AG10803 (cell line): Measurements from ENCODE around the gene IL17REL.
A peak's percentile ranks its signal among the peaks of the same experiment; 100 is the strongest.

Source experiments
- DNase-seq: peaks from one replicate; pipeline ENCODE4 v3.0.0; 2010; ENCODE audit warnings: low read depth
- H3K4me3 ChIP-seq: 2 replicates; pipeline ENCODE4 v1.5.1; 2011; ENCODE audit warnings: mild to moderate bottlenecking, low read length, control low read depth
- TF ChIP-seq, protein P1 (sequence below): conservative IDR thresholded peaks from 2 replicates; pipeline ENCODE4 v1.5.1; 2011; ENCODE audit warnings: mild to moderate bottlenecking, low read length, control low read depth, inconsistent platforms

Gene IL17REL

DNA sequence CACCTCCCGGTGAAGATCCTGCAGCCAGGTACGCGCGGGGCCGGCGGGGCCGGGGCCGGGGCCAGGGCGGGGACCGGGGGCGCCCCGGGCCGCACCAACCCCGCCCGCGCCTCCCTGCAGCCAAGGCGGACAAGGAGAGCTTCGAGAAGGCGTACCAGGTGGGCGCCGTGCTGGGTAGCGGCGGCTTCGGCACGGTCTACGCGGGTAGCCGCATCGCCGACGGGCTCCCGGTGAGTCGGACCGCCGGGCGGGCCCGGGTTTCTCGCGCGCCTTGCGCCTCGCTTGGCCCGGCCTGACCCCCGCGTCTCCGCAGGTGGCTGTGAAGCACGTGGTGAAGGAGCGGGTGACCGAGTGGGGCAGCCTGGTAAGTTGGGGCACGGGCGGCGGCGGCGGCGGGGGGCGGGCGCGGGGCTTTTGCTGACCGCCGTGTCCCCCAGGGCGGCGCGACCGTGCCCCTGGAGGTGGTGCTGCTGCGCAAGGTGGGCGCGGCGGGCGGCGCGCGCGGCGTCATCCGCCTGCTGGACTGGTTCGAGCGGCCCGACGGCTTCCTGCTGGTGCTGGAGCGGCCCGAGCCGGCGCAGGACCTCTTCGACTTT lies 51.5 kb downstream of the IL17REL start:
- DNase-seq: peak; percentile 43
- H3K4me3 ChIP-seq: peak overlapping the region; percentile 74
- TF ChIP-seq, protein P1, sequence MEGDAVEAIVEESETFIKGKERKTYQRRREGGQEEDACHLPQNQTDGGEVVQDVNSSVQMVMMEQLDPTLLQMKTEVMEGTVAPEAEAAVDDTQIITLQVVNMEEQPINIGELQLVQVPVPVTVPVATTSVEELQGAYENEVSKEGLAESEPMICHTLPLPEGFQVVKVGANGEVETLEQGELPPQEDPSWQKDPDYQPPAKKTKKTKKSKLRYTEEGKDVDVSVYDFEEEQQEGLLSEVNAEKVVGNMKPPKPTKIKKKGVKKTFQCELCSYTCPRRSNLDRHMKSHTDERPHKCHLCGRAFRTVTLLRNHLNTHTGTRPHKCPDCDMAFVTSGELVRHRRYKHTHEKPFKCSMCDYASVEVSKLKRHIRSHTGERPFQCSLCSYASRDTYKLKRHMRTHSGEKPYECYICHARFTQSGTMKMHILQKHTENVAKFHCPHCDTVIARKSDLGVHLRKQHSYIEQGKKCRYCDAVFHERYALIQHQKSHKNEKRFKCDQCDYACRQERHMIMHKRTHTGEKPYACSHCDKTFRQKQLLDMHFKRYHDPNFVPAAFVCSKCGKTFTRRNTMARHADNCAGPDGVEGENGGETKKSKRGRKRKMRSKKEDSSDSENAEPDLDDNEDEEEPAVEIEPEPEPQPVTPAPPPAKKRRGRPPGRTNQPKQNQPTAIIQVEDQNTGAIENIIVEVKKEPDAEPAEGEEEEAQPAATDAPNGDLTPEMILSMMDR: no peak

DNA sequence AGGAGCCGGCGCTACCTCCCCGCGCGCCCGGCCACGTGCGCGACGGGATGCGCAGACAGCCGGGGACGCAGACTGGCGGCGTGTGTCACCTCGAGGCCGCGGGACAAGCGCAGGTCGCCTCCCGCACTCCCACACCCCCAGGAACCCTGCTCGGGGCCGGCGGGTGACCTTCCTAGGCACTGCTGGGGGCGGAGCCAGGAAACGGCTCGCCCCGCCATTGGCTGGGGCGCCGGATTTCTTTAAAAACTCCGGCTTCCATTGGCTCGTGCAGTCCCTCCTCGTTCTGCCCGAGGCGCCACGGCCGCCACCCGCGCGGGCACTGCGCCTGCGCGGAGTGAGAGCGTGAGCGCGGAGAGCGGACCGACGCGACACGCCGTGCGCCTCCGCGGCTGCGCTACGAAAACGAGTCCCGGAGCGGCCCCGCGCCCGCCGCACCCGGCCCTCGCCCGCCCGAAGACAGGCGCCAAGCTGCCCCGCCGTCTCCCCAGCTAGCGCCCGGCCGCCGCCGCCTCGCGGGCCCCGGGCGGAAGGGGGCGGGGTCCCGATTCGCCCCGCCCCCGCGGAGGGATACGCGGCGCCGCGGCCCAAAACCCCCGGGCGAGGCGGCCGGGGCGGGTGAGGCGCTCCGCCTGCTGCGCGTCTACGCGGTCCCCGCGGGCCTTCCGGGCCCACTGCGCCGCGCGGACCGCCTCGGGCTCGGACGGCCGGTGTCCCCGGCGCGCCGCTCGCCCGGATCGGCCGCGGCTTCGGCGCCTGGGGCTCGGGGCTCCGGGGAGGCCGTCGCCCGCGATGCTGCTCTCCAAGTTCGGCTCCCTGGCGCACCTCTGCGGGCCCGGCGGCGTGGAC lies 52.2 kb downstream of the IL17REL start, which contains the start of gene PIM3:
TSS of gene PIM3 (plus strand) at position 614 of the 846 bp plus-strand sequence. CDS start at position 790, 176 bp downstream.
- H3K4me3 ChIP-seq: peak within 1 kb of the TSS; percentile 74
- TF ChIP-seq, protein P1: no peak
- peak; percentile 97 for DNase-seq

DNA sequence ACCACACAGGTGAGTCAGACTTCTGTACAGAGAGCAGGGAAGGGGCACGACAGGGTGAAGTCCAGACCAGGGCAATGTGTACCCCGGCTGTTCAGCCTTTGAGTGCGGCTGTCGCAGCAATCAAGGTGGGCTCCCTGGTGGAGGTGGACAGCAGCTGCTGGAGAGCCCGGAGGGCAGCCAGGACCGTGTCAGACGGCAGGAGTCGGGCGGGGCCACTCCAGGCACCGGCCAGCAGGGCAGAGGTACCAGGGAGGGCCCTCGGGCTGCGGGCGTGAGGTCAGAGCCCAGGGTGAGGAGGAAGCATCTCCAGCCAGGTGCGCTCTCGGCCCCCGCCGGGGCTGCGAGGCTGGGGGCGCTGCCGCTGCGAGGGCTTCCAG lies 52.8 kb downstream of the IL17REL start:
- H3K4me3 ChIP-seq: peak overlapping the region; percentile 59
- TF ChIP-seq, protein P1: no peak
- peak; percentile 18 for DNase-seq

DNA sequence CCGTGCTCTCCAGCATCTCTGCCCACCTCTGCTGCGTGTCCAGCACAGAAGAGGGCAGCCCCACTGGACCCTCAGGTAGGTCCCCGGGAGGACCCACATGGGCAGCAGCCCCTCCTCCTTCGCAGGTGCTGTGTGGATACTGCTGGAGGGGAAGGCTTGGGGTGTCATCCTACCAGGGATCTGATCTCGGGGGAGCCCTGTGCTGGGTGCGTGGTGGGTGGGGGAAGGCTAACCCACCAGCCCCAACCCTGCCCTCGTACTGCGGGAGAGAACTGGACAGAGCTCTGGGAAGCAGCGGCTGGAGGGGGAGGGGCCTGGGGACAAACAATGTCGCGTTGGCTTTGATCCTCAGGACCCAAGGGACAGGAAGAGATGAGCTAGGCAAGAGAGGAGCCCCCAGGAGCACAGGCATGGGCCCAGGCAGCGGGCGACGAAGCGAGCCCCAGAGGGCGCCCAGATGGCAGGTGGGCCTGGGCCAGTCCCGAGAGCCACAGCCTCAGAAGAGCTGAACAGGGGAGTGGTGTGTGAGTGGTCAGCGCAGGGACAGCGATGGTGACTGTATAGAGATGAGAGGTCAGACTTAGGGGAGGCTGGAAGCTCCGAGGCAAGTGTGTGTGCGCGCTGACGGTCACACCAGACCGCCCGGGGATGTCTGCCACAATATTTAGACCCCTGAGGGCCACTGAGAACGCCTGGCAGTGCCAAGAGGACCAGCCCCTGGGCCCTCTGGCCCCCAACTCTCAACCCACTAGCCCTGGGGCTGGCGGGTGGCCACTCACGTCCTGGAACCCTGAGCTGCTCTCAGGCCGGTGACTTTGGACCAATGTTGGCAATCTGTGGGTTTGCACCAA lies 53.4 kb downstream of the IL17REL start:
- DNase-seq: no peak
- peak overlapping the region; percentile 59 for H3K4me3 ChIP-seq
- TF ChIP-seq, protein P1: no peak

DNA sequence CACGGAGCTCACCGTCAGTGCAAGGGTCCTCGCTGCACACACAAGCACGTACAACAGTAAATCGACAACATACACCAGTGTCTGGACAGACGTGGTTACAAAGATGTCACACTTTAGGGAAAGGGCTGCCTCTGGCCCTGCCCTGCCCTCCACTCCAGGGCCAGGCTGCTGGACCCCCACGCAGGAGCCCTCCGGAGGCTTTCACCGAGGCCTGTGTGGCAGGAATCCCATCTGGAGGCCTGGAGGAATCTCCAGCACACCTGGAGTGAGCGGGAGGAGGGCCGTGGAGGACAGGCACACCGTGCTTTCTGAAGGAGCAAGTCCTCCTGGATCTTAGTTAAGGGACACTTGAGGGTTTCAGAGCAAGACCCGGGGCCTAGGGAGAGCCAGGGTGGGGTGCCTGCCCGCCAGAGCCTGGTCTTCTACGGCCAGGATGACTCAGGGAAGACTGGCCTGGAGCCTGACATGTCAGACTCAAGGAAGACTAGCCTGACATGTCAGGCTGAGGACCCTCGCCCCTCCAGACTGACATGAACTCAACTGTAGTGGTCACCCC lies 54.1 kb downstream of the IL17REL start:
- TF ChIP-seq, protein P1: no peak
- DNase-seq: no peak
- H3K4me3 ChIP-seq: no peak overlapping the region

DNA sequence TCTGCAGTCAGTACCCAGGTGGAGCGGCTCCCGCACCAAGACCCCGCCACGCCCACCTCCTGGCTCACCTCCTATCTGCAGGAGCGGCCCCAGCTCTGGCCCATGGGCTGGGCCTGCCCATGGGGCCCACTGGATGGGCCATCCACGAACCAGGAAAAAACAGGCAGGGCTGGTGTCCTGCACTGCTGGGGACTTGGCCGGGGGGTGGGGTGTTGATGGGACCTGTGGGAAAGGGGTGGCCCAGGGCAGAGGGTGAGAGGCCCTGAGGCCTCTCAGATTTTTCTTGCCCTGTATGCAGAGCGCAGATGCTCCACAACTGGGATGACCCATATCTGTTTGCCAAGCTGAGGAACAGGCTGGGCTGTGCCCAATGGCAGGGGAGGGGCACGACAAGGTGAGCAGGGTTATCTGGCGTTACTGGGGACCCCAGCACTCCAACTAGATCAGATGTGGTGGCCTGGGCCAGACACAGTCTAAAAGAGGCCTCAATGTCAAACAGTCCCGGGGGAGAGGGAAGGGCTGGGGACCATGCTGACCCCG lies 54.7 kb downstream of the IL17REL start:
- TF ChIP-seq, protein P1: no peak
- DNase-seq: no peak
- H3K4me3 ChIP-seq: no peak overlapping the region
